Astrocyte of the spinal cord (primary cell): Measurements from ENCODE around the gene ADCY5.

Source experiments
- DNase-seq: peaks from one replicate; pipeline ENCODE4 v3.0.0; 2011; ENCODE audit warnings: low read depth, low spot score
- H3K4me3 ChIP-seq: 2 replicates; pipeline ENCODE4 v1.5.1; 2011; ENCODE audit warnings: low read depth, mild to moderate bottlenecking, low read length, moderate library complexity
- in situ Hi-C: cut with HindIII; loops from 2 replicates; pipeline ENCODE4 v1.10.0; 2017; ENCODE audit warnings: low sequenced_read_pairs
- TF ChIP-seq, protein P1 (sequence below): IDR thresholded peaks from 2 replicates; pipeline ENCODE4 v1.5.1; 2012; ENCODE audit warnings: low read depth, mild to moderate bottlenecking, low read length, inconsistent platforms

ADCY5 gene

DNA sequence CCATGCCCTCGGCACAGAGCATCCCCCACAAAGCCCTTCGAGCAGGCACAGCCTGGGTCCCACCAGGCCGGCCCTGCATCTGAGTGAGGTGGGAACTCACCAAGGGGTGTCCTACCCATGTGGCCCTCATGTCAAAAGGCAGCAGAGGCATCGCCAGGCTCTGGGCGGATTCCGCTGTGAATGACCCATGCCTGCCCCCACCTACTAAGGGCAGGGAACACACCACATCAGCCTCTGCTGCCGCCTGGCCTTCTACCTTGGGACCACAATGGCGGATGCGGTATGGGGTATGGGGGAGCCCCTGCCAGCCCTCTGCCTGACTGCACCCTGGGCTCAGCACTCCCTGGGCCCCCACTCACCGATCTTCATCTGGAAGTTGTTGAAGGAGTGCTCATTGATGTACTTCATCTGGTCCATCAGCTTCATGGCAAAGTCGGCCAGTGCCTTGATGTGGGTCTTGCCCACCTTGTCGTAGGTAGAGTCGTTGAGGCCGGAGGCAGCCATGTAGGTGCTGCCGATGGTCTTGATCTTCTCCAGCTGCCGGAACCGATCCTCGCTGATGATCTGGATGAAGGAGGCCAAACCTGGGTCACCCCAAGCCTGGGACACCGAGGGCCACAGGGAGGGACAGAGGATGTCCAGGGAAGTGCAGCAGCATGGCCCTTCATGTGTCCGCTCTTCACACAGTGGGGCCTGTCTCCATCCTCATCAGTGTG is 159.3 kb downstream of the ADCY5 start:
- in situ Hi-C loops, result no loop called here
- TF ChIP-seq, protein P1, sequence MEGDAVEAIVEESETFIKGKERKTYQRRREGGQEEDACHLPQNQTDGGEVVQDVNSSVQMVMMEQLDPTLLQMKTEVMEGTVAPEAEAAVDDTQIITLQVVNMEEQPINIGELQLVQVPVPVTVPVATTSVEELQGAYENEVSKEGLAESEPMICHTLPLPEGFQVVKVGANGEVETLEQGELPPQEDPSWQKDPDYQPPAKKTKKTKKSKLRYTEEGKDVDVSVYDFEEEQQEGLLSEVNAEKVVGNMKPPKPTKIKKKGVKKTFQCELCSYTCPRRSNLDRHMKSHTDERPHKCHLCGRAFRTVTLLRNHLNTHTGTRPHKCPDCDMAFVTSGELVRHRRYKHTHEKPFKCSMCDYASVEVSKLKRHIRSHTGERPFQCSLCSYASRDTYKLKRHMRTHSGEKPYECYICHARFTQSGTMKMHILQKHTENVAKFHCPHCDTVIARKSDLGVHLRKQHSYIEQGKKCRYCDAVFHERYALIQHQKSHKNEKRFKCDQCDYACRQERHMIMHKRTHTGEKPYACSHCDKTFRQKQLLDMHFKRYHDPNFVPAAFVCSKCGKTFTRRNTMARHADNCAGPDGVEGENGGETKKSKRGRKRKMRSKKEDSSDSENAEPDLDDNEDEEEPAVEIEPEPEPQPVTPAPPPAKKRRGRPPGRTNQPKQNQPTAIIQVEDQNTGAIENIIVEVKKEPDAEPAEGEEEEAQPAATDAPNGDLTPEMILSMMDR, result no peak
- no peak for DNase-seq
- H3K4me3 ChIP-seq, result no peak overlapping the region

DNA sequence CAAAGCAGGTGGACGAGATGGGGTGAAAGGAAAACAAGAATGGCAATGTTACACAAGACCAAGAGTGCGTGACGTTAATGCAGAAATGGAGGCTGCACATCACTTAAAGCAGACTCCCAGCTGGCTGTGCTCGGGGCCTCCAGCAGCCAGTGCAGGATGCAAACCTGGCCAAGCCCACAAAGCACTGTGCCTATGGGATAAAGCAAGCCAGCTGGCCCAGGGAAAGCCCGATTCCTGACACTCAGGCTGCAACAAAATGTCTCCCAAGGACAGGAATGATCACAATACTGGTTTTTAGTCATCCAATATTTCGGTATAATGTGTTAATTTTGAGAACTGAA is 161.0 kb downstream of the ADCY5 start:
- H3K4me3 ChIP-seq, result no peak overlapping the region
- in situ Hi-C loops, result no loop called here
- no peak for DNase-seq
- TF ChIP-seq, protein P1, result no peak

DNA sequence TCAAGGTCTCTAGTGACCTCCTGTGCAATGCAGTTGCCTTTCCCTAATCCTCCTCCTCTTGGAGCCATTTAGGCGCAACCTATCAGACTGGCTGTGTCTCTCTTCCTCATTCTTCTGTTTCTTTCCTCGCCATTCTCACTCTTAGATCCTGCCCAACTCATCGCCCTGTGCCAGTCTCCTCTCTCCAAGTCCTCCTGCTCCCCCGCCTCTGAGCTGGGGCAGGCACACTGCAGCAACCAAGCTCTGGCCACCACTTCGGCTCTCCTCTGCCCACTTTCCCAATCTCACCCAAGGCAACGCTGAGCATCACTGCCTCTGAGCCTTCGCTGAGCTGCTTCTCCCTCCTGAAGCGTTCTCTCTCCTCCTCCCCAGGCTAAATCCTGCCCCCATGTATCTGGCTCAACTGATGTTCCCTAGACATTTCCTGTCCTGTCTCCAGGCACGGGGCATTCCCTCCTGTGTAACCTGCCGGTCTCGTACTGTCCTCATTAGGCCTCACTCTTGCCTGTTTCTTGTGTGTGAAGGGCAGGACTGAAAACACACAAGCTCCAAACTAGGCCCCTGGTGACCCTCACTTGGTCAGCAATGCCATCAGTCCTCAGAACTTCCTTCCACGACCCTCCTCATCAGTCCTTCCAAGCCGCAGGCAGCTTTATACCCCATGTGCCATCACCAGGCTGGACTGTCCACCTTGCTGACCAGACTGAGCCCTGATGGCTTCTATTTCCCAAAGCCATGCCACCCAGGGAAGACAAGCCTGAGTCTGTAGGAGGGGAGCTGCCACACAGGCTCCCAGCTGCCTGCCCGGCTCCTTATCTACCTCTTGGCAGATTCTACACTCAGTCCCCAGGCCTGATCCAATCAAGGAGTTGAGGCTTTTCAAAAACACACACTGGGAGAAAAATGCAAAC is 161.6 kb downstream of the ADCY5 start:
- TF ChIP-seq, protein P1, result no peak
- in situ Hi-C loops, result no loop called here
- no peak for DNase-seq
- no peak overlapping the region for H3K4me3 ChIP-seq

DNA sequence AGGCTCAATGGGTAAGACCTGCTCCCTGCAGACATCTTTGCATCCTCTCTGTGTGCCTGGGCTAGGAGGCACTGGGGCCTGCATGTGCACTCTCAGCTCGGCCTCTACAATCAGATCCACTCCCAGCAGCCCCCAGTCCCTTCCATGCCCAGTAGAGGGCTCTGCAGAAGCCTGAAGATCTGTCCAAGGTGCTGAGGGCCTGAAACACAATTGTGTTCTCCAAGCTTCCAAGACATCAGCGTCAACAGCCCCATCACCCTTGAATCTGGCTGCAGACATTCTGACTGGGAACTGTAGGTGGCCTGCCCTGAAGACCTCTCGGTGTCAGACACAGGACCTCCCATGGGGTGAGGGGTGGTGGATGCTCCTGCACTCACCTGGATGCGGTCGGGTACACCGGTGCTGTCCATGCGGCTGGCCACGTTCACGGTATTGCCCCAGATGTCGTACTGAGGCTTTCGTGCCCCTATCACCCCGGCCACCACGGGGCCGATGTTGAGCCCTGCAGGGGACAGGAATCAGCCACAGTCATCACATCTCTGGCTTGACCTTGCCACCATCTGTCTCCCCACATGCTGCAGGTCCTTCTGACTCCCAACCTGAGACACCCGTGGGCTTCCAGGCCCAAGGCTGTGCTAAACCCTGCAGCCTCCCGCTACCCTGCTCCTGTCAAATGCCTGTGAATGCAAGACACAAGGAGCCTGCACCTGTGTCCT is 162.4 kb downstream of the ADCY5 start:
- no peak overlapping the region for H3K4me3 ChIP-seq
- TF ChIP-seq, protein P1, result peak; percentile 97
- peak; percentile 56 for DNase-seq
- in situ Hi-C loops, result no loop called here

- DNase-seq, result no peak
- in situ Hi-C loops, result no loop called here
- TF ChIP-seq, protein P1, result no peak
- no peak overlapping the region for H3K4me3 ChIP-seq
Measured at GRCh38 chr3:123285931-123286307, 163.0 kb downstream of the ADCY5 start.

DNA sequence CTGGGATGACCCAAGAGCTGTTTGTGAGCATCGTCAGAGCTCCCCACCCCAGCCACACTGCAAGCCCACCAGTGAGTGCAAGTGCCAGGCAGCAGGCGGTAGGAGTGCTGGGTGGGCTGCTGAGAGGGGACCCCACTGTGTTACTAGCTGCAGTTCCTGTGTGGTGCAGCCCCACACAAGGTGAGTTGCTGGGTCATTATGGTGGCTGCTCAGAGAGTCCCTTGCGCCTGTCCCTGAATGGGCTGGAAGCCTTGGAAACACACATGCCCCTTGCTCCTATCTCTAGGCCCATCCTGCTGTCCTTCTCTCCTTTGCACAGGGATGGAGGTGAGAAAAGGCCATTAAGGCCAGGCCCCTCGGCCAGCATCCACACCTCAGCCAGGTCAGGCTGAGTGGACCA is 163.4 kb downstream of the ADCY5 start:
- in situ Hi-C loops, result no loop called here
- H3K4me3 ChIP-seq, result no peak overlapping the region
- no peak for DNase-seq
- TF ChIP-seq, protein P1, result no peak
